IMR-90 (cell line): ENCODE measurements around the gene GZMM. TPM values are rescaled to one million over a fixed set of nuclear protein-coding genes. Genes with fewer than 3 reads are reported as not detected.

Experiments used
- ATAC-seq: fragments of 200-7000 bp; cut with Tn5 transposase; 2 replicates; pipeline ENCODE4 v1.9.1; 2020; ENCODE audit warnings: low read depth, mild to moderate bottlenecking, moderate library complexity
- BruUV-seq: library from RNA; stranded (reverse); fragments of 400-500 nt; replicated peaks from 2 replicates; lab custom pipeline; 2021; lab: Mats Ljungman, UMichigan
- CTCF ChIA-PET: fragments of 300-600 bp; formaldehyde crosslinking; extraction: SDS; loops from one replicate; lab custom pipeline; 2021; ENCODE audit warnings: antibody characterized with exemption; lab: Yijun Ruan, JAX
- POLR2A ChIA-PET: fragments of 300-600 bp; sonication (Branson Sonifier 250); formaldehyde crosslinking; loops from one replicate; lab custom pipeline; 2022; ENCODE audit warnings: antibody characterized with exemption; ENCODE audit not compliant: unreplicated experiment; lab: Charles Lee
- DNase-seq: peaks from one replicate; pipeline ENCODE4 v3.0.0; 2013
- H2AFZ ChIP-seq: replicated peaks from 2 replicates; pipeline ENCODE3; 2013; ENCODE audit warnings: low read length, mild to moderate bottlenecking; ENCODE audit not compliant: poor library complexity
- H2AK5ac ChIP-seq: 2 replicates; pipeline ENCODE4 v1.6.1; 2013; ENCODE audit warnings: low read depth, low read length, inconsistent platforms
- H2AK9ac ChIP-seq: replicated peaks from 2 replicates; pipeline ENCODE3; 2013; ENCODE audit warnings: mild to moderate bottlenecking, low read depth, low read length, moderate library complexity; ENCODE audit not compliant: poor library complexity
- H2BK120ac ChIP-seq: 2 replicates; pipeline ENCODE4 v1.6.1; 2013; ENCODE audit warnings: low read depth, low read length, inconsistent platforms
- H2BK15ac ChIP-seq: 3 replicates; pipeline ENCODE4 v1.6.1; 2013; ENCODE audit warnings: low read depth, low read length, inconsistent platforms
- H2BK20ac ChIP-seq: 2 replicates; pipeline ENCODE4 v1.6.1; 2013; ENCODE audit warnings: low read depth, mild to moderate bottlenecking, inconsistent platforms, low read length, moderate library complexity
- H2BK5ac ChIP-seq: 2 replicates; pipeline ENCODE4 v1.6.1; 2013; ENCODE audit warnings: mild to moderate bottlenecking, low read depth, low read length, inconsistent platforms; ENCODE audit not compliant: poor library complexity, severe bottlenecking
- H3K14ac ChIP-seq: replicated peaks from 2 replicates; pipeline ENCODE4 v1.6.1; 2013; ENCODE audit warnings: low read depth, low read length, inconsistent platforms
- H3K18ac ChIP-seq: 2 replicates; pipeline ENCODE4 v1.6.1; 2013; ENCODE audit warnings: low read depth, low read length, control low read depth
- H3K23ac ChIP-seq: 2 replicates; pipeline ENCODE4 v1.6.1; 2013; ENCODE audit warnings: low read depth, low read length, inconsistent platforms
- H3K27ac ChIP-seq: 2 replicates; pipeline ENCODE4 v1.5.1; 2013; ENCODE audit warnings: mild to moderate bottlenecking, control low read depth, low read length; ENCODE audit not compliant: insufficient read depth
- H3K27me3 ChIP-seq: 2 replicates; pipeline ENCODE4 v1.6.1; 2013; ENCODE audit warnings: low read length; ENCODE audit not compliant: control insufficient read depth, insufficient read depth
- H3K36me3 ChIP-seq: 2 replicates; pipeline ENCODE4 v1.6.1; 2013; ENCODE audit warnings: low read length, mixed read lengths; ENCODE audit not compliant: control insufficient read depth, insufficient read depth
- H3K4ac ChIP-seq: 2 replicates; pipeline ENCODE4 v1.6.1; 2013; ENCODE audit warnings: low read depth, low read length, inconsistent platforms
- H3K4me1 ChIP-seq: 2 replicates; pipeline ENCODE4 v1.6.1; 2013; ENCODE audit warnings: low read length, mixed read lengths; ENCODE audit not compliant: control insufficient read depth, insufficient read depth
- H3K4me2 ChIP-seq: 2 replicates; pipeline ENCODE4 v1.6.1; 2013; ENCODE audit warnings: low read depth, mild to moderate bottlenecking, control low read depth, low read length, moderate library complexity
- H3K4me3 ChIP-seq: 2 replicates; pipeline ENCODE4 v1.5.1; 2013; ENCODE audit warnings: low read depth, mild to moderate bottlenecking, control low read depth, low read length, moderate library complexity; ENCODE audit not compliant: insufficient read depth
- H3K56ac ChIP-seq: 2 replicates; pipeline ENCODE4 v1.6.1; 2013; ENCODE audit warnings: low read length, inconsistent platforms; ENCODE audit not compliant: insufficient read depth; ENCODE audit errors: extremely low read depth
- H3K79me1 ChIP-seq, 2 experiments: 2 replicates each; pipeline ENCODE4 v1.6.1; 2013; ENCODE audit warnings: low read length in 2 of 2, inconsistent platforms in 1 of 2, low read depth in 1 of 2
- H3K9ac ChIP-seq: 2 replicates; pipeline ENCODE4 v1.6.1; 2013; ENCODE audit warnings: low read depth, low read length, control low read depth
- H3K9me1 ChIP-seq: 2 replicates; pipeline ENCODE4 v1.6.1; 2013; ENCODE audit warnings: low read length, inconsistent platforms; ENCODE audit not compliant: insufficient read depth
- H3K9me3 ChIP-seq: 2 replicates; pipeline ENCODE4 v1.6.1; 2013; ENCODE audit warnings: low read length; ENCODE audit not compliant: control insufficient read depth, insufficient read depth
- H4K20me1 ChIP-seq: 2 replicates; pipeline ENCODE4 v1.6.1; 2013; ENCODE audit warnings: low read length, inconsistent platforms; ENCODE audit not compliant: insufficient read depth
- H4K5ac ChIP-seq: 2 replicates; pipeline ENCODE4 v1.6.1; 2013; ENCODE audit warnings: mild to moderate bottlenecking, low read depth, low read length, control low read depth
- H4K8ac ChIP-seq, 2 experiments: 2 replicates each; pipeline ENCODE4 v1.6.1; 2013; ENCODE audit warnings: low read depth in 2 of 2, low read length in 2 of 2, control low read depth in 1 of 2, inconsistent platforms in 1 of 2
- H4K91ac ChIP-seq: 2 replicates; pipeline ENCODE4 v1.6.1; 2013; ENCODE audit warnings: low read depth, low read length, inconsistent platforms; ENCODE audit not compliant: insufficient read depth
- BHLHE40 ChIP-seq: fragments of 150-350 bp; IDR thresholded peaks from 2 replicates; pipeline ENCODE4 v1.6.1; 2016; ENCODE audit warnings: mild to moderate bottlenecking, low read depth, low read length
- CHD1 ChIP-seq: IDR thresholded peaks from 2 replicates; pipeline ENCODE4 v1.6.1; 2012; ENCODE audit warnings: low read depth, low read length, improper control_type of control experiment
- ELK1 ChIP-seq: fragments of 150-350 bp; IDR thresholded peaks from 2 replicates; pipeline ENCODE4 v1.6.1; 2016; ENCODE audit warnings: low read depth, mild to moderate bottlenecking, low read length, moderate library complexity, borderline replicate concordance
- FOS ChIP-seq: fragments of 150-350 bp; IDR thresholded peaks from 2 replicates; pipeline ENCODE4 v1.6.1; 2016; ENCODE audit warnings: low read depth, low read length
- MAFK ChIP-seq: IDR thresholded peaks from 2 replicates; pipeline ENCODE4 v1.6.1; 2012; ENCODE audit warnings: low read depth, low read length, improper control_type of control experiment
- MAZ ChIP-seq: IDR thresholded peaks from 2 replicates; pipeline ENCODE4 v1.6.1; 2012; ENCODE audit warnings: low read depth, mild to moderate bottlenecking, low read length, improper control_type of control experiment, moderate library complexity, borderline replicate concordance
- MXI1 ChIP-seq: IDR thresholded peaks from 2 replicates; pipeline ENCODE4 v1.6.1; 2012; ENCODE audit warnings: low read depth, mild to moderate bottlenecking, low read length, moderate library complexity, borderline replicate concordance
- NFE2L2 ChIP-seq: fragments of 150-350 bp; IDR thresholded peaks from 2 replicates; pipeline ENCODE4 v1.6.1; 2016; ENCODE audit warnings: low read depth, mild to moderate bottlenecking, low read length
- POLR2A ChIP-seq: IDR thresholded peaks from 2 replicates; pipeline ENCODE4 v1.6.1; 2012; ENCODE audit warnings: mild to moderate bottlenecking, low read depth, low read length
- RCOR1 ChIP-seq: IDR thresholded peaks from 2 replicates; pipeline ENCODE4 v1.6.1; 2012; ENCODE audit warnings: mild to moderate bottlenecking, low read length, improper control_type of control experiment; ENCODE audit not compliant: insufficient replicate concordance
- RFX5 ChIP-seq: IDR thresholded peaks from 2 replicates; pipeline ENCODE4 v1.8.0; 2012; ENCODE audit warnings: low read depth, mild to moderate bottlenecking, low read length, moderate library complexity
- SMC3 ChIP-seq: fragments of 150-350 bp; IDR thresholded peaks from 2 replicates; pipeline ENCODE4 v1.6.1; 2016; ENCODE audit warnings: low read depth, mild to moderate bottlenecking, antibody characterized with exemption, low read length, moderate library complexity
- WGBS, 2 experiments: methylation state at CpG; one replicate each; pipeline versions ENCODE4 v1.1.5 to v1.1.7; 2013; ENCODE audit warnings: missing lambda C conversion rate in 2 of 2; ENCODE audit not compliant: insufficient read length in 1 of 2; ENCODE audit errors: extremely low coverage in 2 of 2; 5-methylcytosine and 5-hydroxymethylcytosine counted together
- dilution Hi-C: fragments of 300-500 bp; cut with HindIII; formaldehyde crosslinking; loops from one replicate; pipeline ENCODE4 v1.14.3; 2018; ENCODE audit warnings: low sequenced_read_pairs; ENCODE audit not compliant: unreplicated experiment
- in situ Hi-C: fragments of 300-500 bp; cut with MboI; formaldehyde crosslinking; loops from 3 replicates; pipeline ENCODE4 v1.14.3; 2019; ENCODE audit warnings: low sequenced_read_pairs, inconsistent platforms, mixed read lengths
- intact Hi-C: fragments of 100-400 bp; cut with micrococcal nuclease; formaldehyde crosslinking; loops from 2 replicates; pipeline ENCODE4 v1.10.0; 2022
- polyA plus RNA-seq, 3 experiments: library from polyadenylated mRNA; depleted of rRNA; stranded (reverse); fragments of >200 nt; gene quantifications; 2 replicates each; pipeline ENCODE4 v1.2.3, GENCODE V29; 2012; ENCODE audit warnings: low replicate concordance in 1 of 3
- total RNA-seq: library from RNA; depleted of rRNA; stranded (reverse); fragments of >200 nt; gene quantifications from 2 replicates; pipeline ENCODE4 v1.2.3, GENCODE V29; 2012
- TF ChIP-seq, protein P1 (sequence below): conservative IDR thresholded peaks from 2 replicates; pipeline ENCODE4 v1.5.1; 2012; ENCODE audit warnings: mild to moderate bottlenecking, low read depth, low read length, improper control_type of control experiment

Gene GZMM
- total and polyA plus RNA-seq, 2 of the 4 experiments (the other 2 are of a cell fraction) = 0.24 TPM; not detected in 1

- peak within 1 kb of the TSS; percentile 92 for H2AK5ac ChIP-seq
- H2AK9ac ChIP-seq = peak within 1 kb of the TSS; percentile 94
- peak within 1 kb of the TSS; percentile 88; the same call in 1 of the 2 replicates for H3K23ac ChIP-seq
- peak within 1 kb of the TSS; percentile 79 for H3K14ac ChIP-seq
- DNase-seq (peak; percentile 100), ATAC-seq (peak; percentile 83)
- H3K79me1 ChIP-seq = peaks cover 0 to 24% of the 10 kb centered on the region in 2 experiments; a peak in 2 of 4 replicates
- no peaks in the 10 kb centered on the region for H4K20me1 ChIP-seq
- H2BK15ac ChIP-seq = no peak within 1 kb of the TSS; the same call in 2 of the 3 replicates
- POLR2A ChIA-PET = no interaction called here
- peaks cover 3% of the 10 kb centered on the region; the same call in 1 of the 2 replicates for H3K9me1 ChIP-seq
- peak within 1 kb of the TSS; percentile 65 for H3K4me3 ChIP-seq
- 4% methylated on average over 38 of the region's 81 CpGs; no CpG with 5 or more reads in 1 of the 2 experiments for WGBS, 2 experiments
- H2BK20ac ChIP-seq = peak within 1 kb of the TSS; percentile 55
- H3K27me3 ChIP-seq = no peaks in the 10 kb centered on the region
- peak within 1 kb of the TSS; percentile 80 for H2BK5ac ChIP-seq
- H3K56ac ChIP-seq = peak within 1 kb of the TSS; percentile 92
- intact Hi-C loops (loop anchor here (5.0 kb wide), 1 partner anchor 125 kb away; no protein-coding TSS in a partner anchor), dilution Hi-C loops (no loop called here), in situ Hi-C loops (no loop called here)
- peak within 1 kb of the TSS; percentile 74 for H4K91ac ChIP-seq
- H3K9ac ChIP-seq = peak within 1 kb of the TSS; percentile 73
- H4K5ac ChIP-seq = peak within 1 kb of the TSS; percentile 89
- H3K4ac ChIP-seq = peak within 1 kb of the TSS; percentile 82
- H3K4me1 ChIP-seq = peaks cover 12% of the 10 kb centered on the region
- H3K4me2 ChIP-seq = peak within 1 kb of the TSS; percentile 96
- H3K9me3 ChIP-seq = no peaks in the 10 kb centered on the region
- H3K18ac ChIP-seq = peak within 1 kb of the TSS; percentile 64
- CTCF ChIA-PET = interaction anchor here (1.3 kb wide), 1 partner anchor 17 kb away, joined by 7 read pairs; no protein-coding TSS in a partner anchor
- peak within 1 kb of the TSS; percentile 91 for H2BK120ac ChIP-seq
- no peaks in the 10 kb centered on the region; the same call in 1 of the 2 replicates for H3K36me3 ChIP-seq
- peak within 1 kb of the TSS; percentile 80 for H3K27ac ChIP-seq
- peak within 1 kb of the TSS; percentile 18 to 96 for H4K8ac ChIP-seq
- TF ChIP-seq, protein P1, sequence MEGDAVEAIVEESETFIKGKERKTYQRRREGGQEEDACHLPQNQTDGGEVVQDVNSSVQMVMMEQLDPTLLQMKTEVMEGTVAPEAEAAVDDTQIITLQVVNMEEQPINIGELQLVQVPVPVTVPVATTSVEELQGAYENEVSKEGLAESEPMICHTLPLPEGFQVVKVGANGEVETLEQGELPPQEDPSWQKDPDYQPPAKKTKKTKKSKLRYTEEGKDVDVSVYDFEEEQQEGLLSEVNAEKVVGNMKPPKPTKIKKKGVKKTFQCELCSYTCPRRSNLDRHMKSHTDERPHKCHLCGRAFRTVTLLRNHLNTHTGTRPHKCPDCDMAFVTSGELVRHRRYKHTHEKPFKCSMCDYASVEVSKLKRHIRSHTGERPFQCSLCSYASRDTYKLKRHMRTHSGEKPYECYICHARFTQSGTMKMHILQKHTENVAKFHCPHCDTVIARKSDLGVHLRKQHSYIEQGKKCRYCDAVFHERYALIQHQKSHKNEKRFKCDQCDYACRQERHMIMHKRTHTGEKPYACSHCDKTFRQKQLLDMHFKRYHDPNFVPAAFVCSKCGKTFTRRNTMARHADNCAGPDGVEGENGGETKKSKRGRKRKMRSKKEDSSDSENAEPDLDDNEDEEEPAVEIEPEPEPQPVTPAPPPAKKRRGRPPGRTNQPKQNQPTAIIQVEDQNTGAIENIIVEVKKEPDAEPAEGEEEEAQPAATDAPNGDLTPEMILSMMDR = no peak
- TF ChIP-seq FOS (no peak), ELK1 (no peak), RCOR1 (no peak), NFE2L2 (no peak), MAFK (no peak), MAZ (peak; percentile 74), SMC3 (no peak), MXI1 (no peak), CHD1 (no peak), RFX5 (no peak), POLR2A (peak; percentile 83), BHLHE40 (no peak)
- BruUV-seq = no TSS peak
- H2AFZ ChIP-seq = peak within 1 kb of the TSS; percentile 99
Measured at GRCh38 chr19:507286-508203, 36.3 kb upstream of the GZMM start, which contains the start of gene TPGS1. TSS of gene TPGS1 (plus strand) at chr19:507497. CDS start at chr19:507507, 10 bp downstream.
